Epithelial cell of esophagus (primary cell): ENCODE results near the gene MYRIP.
A peak's percentile ranks its signal among the peaks of the same experiment; 100 is the strongest.

Experiments
- DNase-seq: peaks from one replicate; pipeline ENCODE4 v3.0.0; 2010; ENCODE audit warnings: low read depth
- H3K4me3 ChIP-seq: 2 replicates; pipeline ENCODE4 v1.5.1; 2011; ENCODE audit warnings: mild to moderate bottlenecking, low read length, control low read depth
- TF ChIP-seq, protein P1 (sequence below): IDR thresholded peaks from 2 replicates; pipeline ENCODE4 v1.5.1; 2011; ENCODE audit warnings: low read depth, mild to moderate bottlenecking, low read length, control low read depth, inconsistent platforms; ENCODE audit not compliant: insufficient read depth; ENCODE audit errors: missing control alignments

The MYRIP gene

DNA sequence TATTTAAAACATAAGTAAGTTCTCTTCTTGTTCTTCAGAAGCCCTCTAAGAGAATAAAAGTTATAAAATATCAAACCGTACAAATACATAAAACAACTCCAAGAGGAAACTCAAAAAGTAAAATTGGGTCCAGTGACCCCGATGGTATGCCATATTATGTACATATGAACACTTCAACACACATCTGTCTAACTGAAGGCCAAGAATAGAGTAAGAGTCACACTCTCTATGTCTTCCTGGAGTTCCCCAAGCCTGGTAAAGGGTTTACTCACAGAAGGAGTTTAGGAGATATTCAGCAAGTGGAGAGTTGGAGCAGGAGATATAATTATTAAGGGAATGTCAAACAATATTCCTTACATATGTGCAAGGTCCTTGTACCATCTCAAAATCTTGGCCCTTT is 398.8 kb downstream of the MYRIP start:
- H3K4me3 ChIP-seq = no peak overlapping the region
- TF ChIP-seq, protein P1, sequence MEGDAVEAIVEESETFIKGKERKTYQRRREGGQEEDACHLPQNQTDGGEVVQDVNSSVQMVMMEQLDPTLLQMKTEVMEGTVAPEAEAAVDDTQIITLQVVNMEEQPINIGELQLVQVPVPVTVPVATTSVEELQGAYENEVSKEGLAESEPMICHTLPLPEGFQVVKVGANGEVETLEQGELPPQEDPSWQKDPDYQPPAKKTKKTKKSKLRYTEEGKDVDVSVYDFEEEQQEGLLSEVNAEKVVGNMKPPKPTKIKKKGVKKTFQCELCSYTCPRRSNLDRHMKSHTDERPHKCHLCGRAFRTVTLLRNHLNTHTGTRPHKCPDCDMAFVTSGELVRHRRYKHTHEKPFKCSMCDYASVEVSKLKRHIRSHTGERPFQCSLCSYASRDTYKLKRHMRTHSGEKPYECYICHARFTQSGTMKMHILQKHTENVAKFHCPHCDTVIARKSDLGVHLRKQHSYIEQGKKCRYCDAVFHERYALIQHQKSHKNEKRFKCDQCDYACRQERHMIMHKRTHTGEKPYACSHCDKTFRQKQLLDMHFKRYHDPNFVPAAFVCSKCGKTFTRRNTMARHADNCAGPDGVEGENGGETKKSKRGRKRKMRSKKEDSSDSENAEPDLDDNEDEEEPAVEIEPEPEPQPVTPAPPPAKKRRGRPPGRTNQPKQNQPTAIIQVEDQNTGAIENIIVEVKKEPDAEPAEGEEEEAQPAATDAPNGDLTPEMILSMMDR = no peak
- no peak for DNase-seq

DNA sequence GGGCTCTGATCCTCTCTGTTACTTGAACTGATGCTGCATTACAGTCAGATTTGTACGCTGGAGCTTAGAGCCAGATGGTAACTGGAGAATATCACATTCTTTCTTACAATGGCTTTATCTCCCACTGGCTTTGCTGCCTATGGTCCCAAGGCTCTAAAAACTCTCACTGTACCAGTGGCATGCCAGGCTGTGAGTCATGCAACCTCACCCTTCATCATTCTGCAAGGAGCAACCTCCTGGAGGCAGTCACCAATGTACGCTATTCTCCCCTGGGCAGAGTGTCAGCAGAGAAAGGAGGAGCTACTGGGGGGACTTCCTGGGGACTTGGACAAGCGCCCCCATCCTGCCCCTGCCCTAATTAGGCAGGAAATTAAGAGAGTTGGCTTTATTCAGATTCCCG is 402.2 kb downstream of the MYRIP start:
- DNase-seq = peak; percentile 62
- TF ChIP-seq, protein P1 = no peak
- H3K4me3 ChIP-seq = no peak overlapping the region

DNA sequence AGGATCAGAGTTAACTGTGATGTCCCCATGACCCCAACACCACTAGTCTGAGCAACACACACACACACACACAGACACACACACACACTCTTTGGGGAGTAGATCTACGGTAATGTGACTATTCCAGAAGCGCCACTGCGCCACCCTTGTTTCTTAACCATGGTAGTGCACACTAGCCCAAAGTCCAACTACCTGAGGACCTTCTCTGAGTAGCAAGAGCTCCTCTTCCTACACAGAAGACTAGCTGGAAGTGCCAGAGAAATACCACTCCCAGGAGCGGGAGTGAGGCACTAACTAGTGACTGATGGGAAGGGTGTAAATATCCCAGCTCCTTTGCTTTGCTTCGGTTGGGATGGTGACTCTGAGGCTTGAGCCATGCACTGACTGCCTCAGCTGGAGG is 404.1 kb downstream of the MYRIP start:
- DNase-seq = no peak
- TF ChIP-seq, protein P1 = no peak
- H3K4me3 ChIP-seq = no peak overlapping the region

DNA sequence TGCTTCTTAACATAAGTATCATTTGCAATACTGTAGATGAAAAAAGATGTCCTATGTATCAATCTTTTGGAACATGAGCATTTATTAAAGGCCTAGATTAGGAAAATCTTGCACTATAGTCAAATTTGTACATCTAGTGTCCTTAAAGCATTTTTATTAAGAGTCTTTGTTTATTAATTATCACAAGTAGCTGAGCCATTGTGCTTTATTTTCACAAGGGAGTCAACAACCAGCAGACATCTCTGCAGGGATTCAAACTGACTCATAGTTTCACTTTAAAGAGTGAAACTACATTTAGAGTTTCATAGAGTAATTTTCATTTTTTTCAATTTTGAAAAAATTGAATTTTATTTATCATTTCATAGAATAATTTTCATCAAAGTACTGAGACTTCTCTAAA is 405.6 kb downstream of the MYRIP start:
- no peak for DNase-seq
- no peak overlapping the region for H3K4me3 ChIP-seq
- TF ChIP-seq, protein P1 = no peak

DNA sequence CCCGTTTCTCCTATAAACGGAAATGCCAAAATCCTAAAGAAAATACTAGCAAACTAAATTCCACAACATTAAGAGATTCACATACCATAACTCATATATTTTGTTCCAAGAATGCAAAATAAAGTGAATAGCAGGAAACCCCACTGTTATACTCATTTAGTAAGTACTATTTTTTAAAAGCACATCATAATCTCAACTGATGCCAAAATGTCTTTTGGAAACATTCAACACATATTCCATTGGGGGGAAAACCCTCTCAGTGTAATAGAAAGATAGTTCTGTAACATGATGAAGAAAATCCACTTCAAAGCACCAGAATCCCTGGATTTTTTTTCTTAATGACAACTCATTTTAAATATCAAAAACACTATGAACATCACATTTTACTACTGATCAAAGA is 407.1 kb downstream of the MYRIP start:
- H3K4me3 ChIP-seq = no peak overlapping the region
- no peak for DNase-seq
- TF ChIP-seq, protein P1 = no peak

DNA sequence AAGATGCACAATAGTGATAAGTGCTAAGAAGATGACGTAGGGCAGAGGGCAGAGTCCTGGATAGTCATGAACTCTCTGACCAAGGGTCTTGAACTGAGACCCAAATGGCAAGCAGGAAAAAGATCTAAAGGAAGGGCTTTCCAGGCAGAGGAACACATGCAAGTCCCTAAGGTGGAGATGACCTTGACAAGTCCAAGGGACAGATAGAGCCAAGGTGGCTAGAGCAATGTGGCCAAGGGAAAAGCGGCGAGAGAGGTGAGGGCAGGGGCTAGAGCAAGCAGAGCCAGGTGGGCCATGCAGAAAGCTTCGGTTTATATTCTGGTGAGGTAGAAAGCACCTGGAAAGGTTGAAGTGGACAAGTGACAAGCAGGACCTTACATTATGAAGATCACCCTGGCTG is 414.4 kb downstream of the MYRIP start:
- H3K4me3 ChIP-seq = no peak overlapping the region
- no peak for DNase-seq
- TF ChIP-seq, protein P1 = no peak

DNA sequence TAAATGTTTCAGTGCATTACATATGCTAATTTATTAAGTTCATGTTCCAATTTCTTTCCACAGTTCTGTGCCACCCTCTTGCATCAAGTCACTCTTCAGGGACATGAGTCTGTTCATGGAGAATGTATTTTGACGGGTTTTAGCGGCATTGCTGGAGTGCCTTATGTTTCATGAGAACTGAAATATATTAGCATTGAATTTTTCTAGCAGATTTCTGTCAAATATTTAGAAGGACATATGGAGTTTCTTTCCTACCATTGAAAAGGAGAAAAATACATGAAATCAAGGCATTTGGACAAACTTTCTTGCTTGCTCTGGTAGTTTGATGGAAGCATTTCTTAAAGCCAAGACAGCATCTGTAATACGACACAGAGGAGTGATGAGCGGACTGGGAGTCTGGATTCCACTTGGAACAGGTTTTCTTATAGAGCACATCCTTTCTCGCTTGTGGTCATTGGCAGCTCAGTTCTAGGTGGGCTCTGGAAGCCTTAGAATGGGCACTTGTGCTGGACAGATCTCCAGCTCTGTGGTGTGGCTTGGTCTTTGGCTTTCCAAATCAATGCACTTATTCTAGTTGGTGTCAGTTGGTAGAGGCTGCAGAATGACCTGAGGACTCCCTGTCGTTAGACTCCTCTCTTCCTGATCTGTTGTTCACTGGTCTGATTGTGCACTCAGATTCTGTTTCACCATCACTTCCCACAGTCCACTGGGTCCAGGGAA is 415.5 kb downstream of the MYRIP start:
- TF ChIP-seq, protein P1 = no peak
- DNase-seq = no peak
- no peak overlapping the region for H3K4me3 ChIP-seq
